Naive thymus-derived CD4-positive, alpha-beta T cell (primary cell): ENCODE results near the gene USH2A. TPM values are rescaled to one million over a fixed set of nuclear protein-coding genes. Genes with fewer than 3 reads are reported as not detected.

Experiments used
- ATAC-seq: fragments of 150-1000 bp; cut with Tn5 transposase; 2 replicates; pipeline ENCODE4 v1.10.0; 2021; ENCODE audit warnings: mild to moderate bottlenecking, moderate library complexity
- CTCF ChIA-PET: fragments of 350-600 bp; sonication (Branson Sonifier 250); formaldehyde crosslinking; loops from one replicate; lab custom pipeline; 2021; ENCODE audit warnings: antibody characterized with exemption; lab: Charles Lee
- POLR2A ChIA-PET: fragments of 350-600 bp; sonication (Branson Sonifier 250); formaldehyde crosslinking; loops from one replicate; lab custom pipeline; 2021; ENCODE audit warnings: antibody characterized with exemption, inconsistent platforms; lab: Charles Lee
- DNase-seq, 9 donors: peaks; one replicate each; pipeline versions ENCODE4 v3.0.0 to v3.0.0-alpha.2; 2020 to 2022; ENCODE audit warnings: mixed read lengths in 1 of 9
- H3K27ac ChIP-seq: one replicate; pipeline ENCODE4 v1.7.0; 2013; ENCODE audit warnings: mild to moderate bottlenecking, low read depth, low read length, moderate library complexity
- H3K27me3 ChIP-seq, 2 donors: one replicate each; pipeline ENCODE4 v1.7.0; 2013; ENCODE audit warnings: low read length in 2 of 2, mild to moderate bottlenecking in 2 of 2, moderate library complexity in 2 of 2; ENCODE audit not compliant: control insufficient read depth in 2 of 2, insufficient read depth in 2 of 2
- H3K36me3 ChIP-seq, 3 experiments: 1 replicate in 2 of 3; 2 replicates in 1 of 3; pipeline ENCODE4 v1.7.0; 2013; ENCODE audit warnings: low read length in 3 of 3, mild to moderate bottlenecking in 3 of 3, moderate library complexity in 1 of 3; ENCODE audit not compliant: insufficient read depth in 3 of 3, control insufficient read depth in 2 of 3
- H3K4me1 ChIP-seq, 2 donors: one replicate each; pipeline ENCODE4 v1.7.0; 2013; ENCODE audit warnings: low read length in 2 of 2, mild to moderate bottlenecking in 2 of 2, moderate library complexity in 1 of 2; ENCODE audit not compliant: control insufficient read depth in 2 of 2, insufficient read depth in 2 of 2
- H3K4me3 ChIP-seq: 2 replicates; pipeline ENCODE4 v1.7.0; 2013; ENCODE audit warnings: mild to moderate bottlenecking, low read length
- H3K9me3 ChIP-seq, 3 experiments: 1 replicate in 2 of 3; 2 replicates in 1 of 3; pipeline ENCODE4 v1.7.0; 2013; ENCODE audit warnings: low read length in 3 of 3; ENCODE audit not compliant: control insufficient read depth in 2 of 3
- H3K27ac Mint-ChIP-seq, 9 donors: one replicate each; pipeline ENCODE4 v1.8.0; 2020 to 2022; ENCODE audit warnings: mixed read lengths in 9 of 9, mild to moderate bottlenecking in 8 of 9, moderate library complexity in 5 of 9, inconsistent platforms in 2 of 9
- H3K27me3 Mint-ChIP-seq, 5 donors: one replicate each; pipeline ENCODE4 v1.8.0; 2021 to 2022; ENCODE audit warnings: mixed read lengths in 5 of 5, mild to moderate bottlenecking in 1 of 5
- H3K36me3 Mint-ChIP-seq, 5 donors: one replicate each; pipeline ENCODE4 v1.8.0; 2020 to 2022; ENCODE audit warnings: mixed read lengths in 5 of 5, mild to moderate bottlenecking in 3 of 5, inconsistent platforms in 1 of 5
- H3K4me1 Mint-ChIP-seq, 7 donors: one replicate each; pipeline ENCODE4 v1.8.0; 2020 to 2022; ENCODE audit warnings: mixed read lengths in 7 of 7, mild to moderate bottlenecking in 3 of 7, inconsistent platforms in 1 of 7
- H3K4me3 Mint-ChIP-seq, 10 donors: one replicate each; pipeline ENCODE4 v1.8.0; 2020 to 2022; ENCODE audit warnings: mild to moderate bottlenecking in 10 of 10, mixed read lengths in 10 of 10, moderate library complexity in 6 of 10, inconsistent platforms in 2 of 10
- H3K9me3 Mint-ChIP-seq, 11 donors: one replicate each; pipeline ENCODE4 v1.8.0; 2020 to 2022; ENCODE audit warnings: mixed read lengths in 11 of 11, mild to moderate bottlenecking in 4 of 11, inconsistent platforms in 1 of 11, moderate library complexity in 1 of 11
- intact Hi-C, 2 donors: fragments of 100-400 bp; cut with micrococcal nuclease; formaldehyde crosslinking; loops; one replicate each; pipeline ENCODE4 v1.15.1; 2023
- polyA plus RNA-seq, 2 donors: library from polyadenylated mRNA; unstranded; fragments of 300-500 nt; fragmentation: Illumina TruSeq; gene quantifications; one replicate each; pipeline ENCODE4 v1.2.3, GENCODE V29; 2021
- total RNA-seq, 6 experiments: library from RNA in 5 of 6; stranded (reverse) in 5 of 6; gene quantifications; 1 replicate in 5 of 6; 2 replicates in 1 of 6; pipeline ENCODE4 v1.2.3 and lab custom pipeline; 2021 to 2026

Gene USH2A
- total and polyA plus RNA-seq, 7 experiments from 2014 or later: not detected

GRCh38 chr1:215872658-215873057 is 550.6 kb downstream of the USH2A start:
- Mint-ChIP-seq H3K4me3 (no peak overlapping the region), H3K27me3 (no peaks in the 10 kb centered on the region), H3K36me3 (no peaks in the 10 kb centered on the region), H3K9me3 (peaks cover 0 to 11% (median 2%) of the 10 kb centered on the region in 11 donors), H3K4me1 (no peaks in the 10 kb centered on the region), H3K27ac (no peak overlapping the region)
- ATAC-seq: no peak
- H3K4me3 ChIP-seq: no peak overlapping the region
- no peaks in the 10 kb centered on the region for H3K27me3 ChIP-seq
- intact Hi-C loops: no loop called here
- H3K36me3 ChIP-seq: no peaks in the 10 kb centered on the region
- no peak overlapping the region for H3K27ac ChIP-seq
- H3K4me1 ChIP-seq: no peaks in the 10 kb centered on the region
- DNase-seq: no peak
- no peaks in the 10 kb centered on the region for H3K9me3 ChIP-seq
- ChIA-PET CTCF (no interaction called here), POLR2A (no interaction called here)

DNA sequence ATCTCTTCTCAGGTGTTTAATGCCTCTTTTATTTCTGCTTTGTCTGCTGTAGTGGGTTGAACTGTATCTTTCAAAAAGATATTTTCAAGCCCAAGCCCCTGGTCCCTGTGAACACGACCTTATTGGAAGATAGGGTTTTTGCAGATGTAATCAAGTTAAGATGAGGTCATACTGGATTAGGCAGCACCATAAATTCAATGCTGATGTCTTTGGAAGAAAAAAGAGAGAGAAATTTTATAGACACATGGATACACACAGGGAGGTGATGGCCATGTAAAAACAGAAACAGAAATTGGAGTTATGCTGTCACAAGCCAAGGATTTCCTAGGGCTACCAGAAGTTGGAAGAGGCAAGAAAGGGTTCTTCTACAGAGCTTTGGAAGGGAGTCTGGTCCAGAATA is 554.7 kb downstream of the USH2A start:
- ChIA-PET POLR2A (no interaction called here), CTCF (no interaction called here)
- no peak overlapping the region for H3K4me3 Mint-ChIP-seq
- no peaks in the 10 kb centered on the region for H3K36me3 ChIP-seq
- no peak overlapping the region for H3K4me3 ChIP-seq
- DNase-seq: no peak
- H3K27ac Mint-ChIP-seq: no peak overlapping the region
- no peaks in the 10 kb centered on the region for H3K36me3 Mint-ChIP-seq
- H3K9me3 Mint-ChIP-seq: peaks cover 0 to 13% (median 1%) of the 10 kb centered on the region in 11 donors
- no peaks in the 10 kb centered on the region for H3K4me1 ChIP-seq
- intact Hi-C loops: no loop called here
- no peaks in the 10 kb centered on the region for H3K27me3 Mint-ChIP-seq
- no peaks in the 10 kb centered on the region for H3K4me1 Mint-ChIP-seq
- H3K9me3 ChIP-seq: no peaks in the 10 kb centered on the region
- H3K27ac ChIP-seq: no peak overlapping the region
- ATAC-seq: no peak
- H3K27me3 ChIP-seq: no peaks in the 10 kb centered on the region

- Histone ChIP-seq H3K27ac (no peak overlapping the region), H3K27me3 (no peaks in the 10 kb centered on the region), H3K36me3 (no peaks in the 10 kb centered on the region), H3K4me1 (no peaks in the 10 kb centered on the region), H3K9me3 (no peaks in the 10 kb centered on the region), H3K4me3 (no peak overlapping the region)
- Mint-ChIP-seq H3K36me3 (peaks cover 0 to 3% (median 0%) of the 10 kb centered on the region in 5 donors), H3K9me3 (peaks cover 0 to 17% (median 3%) of the 10 kb centered on the region in 11 donors), H3K27ac (no peak overlapping the region), H3K4me1 (no peaks in the 10 kb centered on the region), H3K4me3 (peak overlapping the region in 1 of 10 donors; percentile 39), H3K27me3 (no peaks in the 10 kb centered on the region)
- intact Hi-C loops: no loop called here
- POLR2A ChIA-PET: no interaction called here
- ATAC-seq: no peak
- CTCF ChIA-PET: no interaction called here
- no peak for DNase-seq
Observed at GRCh38 chr1:215865060-215865459, 558.2 kb downstream of the USH2A start.

- no peaks in the 10 kb centered on the region for H3K36me3 ChIP-seq
- CTCF ChIA-PET: no interaction called here
Observed at GRCh38 chr1:215863796-215864195, 559.5 kb downstream of the USH2A start.

DNA sequence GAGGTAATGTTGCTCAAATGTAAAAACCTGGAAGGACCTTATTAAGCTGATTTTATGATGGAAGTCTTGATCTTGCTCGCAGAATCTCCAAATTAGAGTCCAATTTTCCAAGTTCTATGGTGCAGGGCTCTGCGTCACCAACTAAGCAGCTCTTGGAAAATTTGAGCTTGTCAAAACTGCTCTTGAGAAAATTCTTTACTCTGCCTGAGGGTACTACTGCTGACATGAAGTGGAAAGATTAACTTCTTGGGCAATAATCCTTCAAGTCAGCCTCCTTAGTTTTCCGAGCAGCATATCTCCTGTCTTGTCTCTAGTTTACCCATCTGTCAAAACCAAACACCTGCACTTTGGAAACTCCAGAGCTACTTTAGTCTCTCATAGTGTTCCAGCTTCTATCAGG is 562.4 kb downstream of the USH2A start:
- ChIA-PET POLR2A (no interaction called here), CTCF (no interaction called here)
- peaks cover 0 to 30% (median 7%) of the 10 kb centered on the region in 11 donors for H3K9me3 Mint-ChIP-seq
- Histone ChIP-seq H3K4me3 (no peak overlapping the region), H3K27me3 (no peaks in the 10 kb centered on the region), H3K36me3 (no peaks in the 10 kb centered on the region), H3K9me3 (no peaks in the 10 kb centered on the region), H3K27ac (no peak overlapping the region), H3K4me1 (no peaks in the 10 kb centered on the region)
- H3K27ac Mint-ChIP-seq: no peak overlapping the region
- H3K36me3 Mint-ChIP-seq: peaks cover 0 to 3% (median 0%) of the 10 kb centered on the region in 5 donors
- ATAC-seq (no peak), DNase-seq (no peak)
- intact Hi-C loops: no loop called here
- H3K27me3 Mint-ChIP-seq: no peaks in the 10 kb centered on the region
- no peaks in the 10 kb centered on the region for H3K4me1 Mint-ChIP-seq
- H3K4me3 Mint-ChIP-seq: no peak overlapping the region

More at GRCh38 chr1:215863796-215864195, 559.5 kb downstream of the USH2A start:
- intact Hi-C loops: no loop called here
- Mint-ChIP-seq H3K4me3 (no peak overlapping the region), H3K27me3 (no peaks in the 10 kb centered on the region), H3K36me3 (peaks cover 0 to 3% (median 0%) of the 10 kb centered on the region in 5 donors), H3K9me3 (peaks cover 0 to 17% (median 3%) of the 10 kb centered on the region in 11 donors), H3K27ac (no peak overlapping the region), H3K4me1 (no peaks in the 10 kb centered on the region)
- POLR2A ChIA-PET: no interaction called here
- H3K4me1 ChIP-seq: no peaks in the 10 kb centered on the region
- no peak for DNase-seq
- no peak overlapping the region for H3K27ac ChIP-seq
- no peak for ATAC-seq
- H3K4me3 ChIP-seq: no peak overlapping the region
- H3K27me3 ChIP-seq: no peaks in the 10 kb centered on the region
- no peaks in the 10 kb centered on the region for H3K9me3 ChIP-seq

GRCh38 chr1:215857317-215857716 is 565.9 kb downstream of the USH2A start:
- peaks cover 3 to 29% (median 12%) of the 10 kb centered on the region in 11 donors for H3K9me3 Mint-ChIP-seq
- intact Hi-C loops: no loop called here

GRCh38 chr1:215845234-215845891 is 577.9 kb downstream of the USH2A start:
- Mint-ChIP-seq H3K27ac (no peak overlapping the region), H3K4me3 (no peak overlapping the region), H3K9me3 (peaks cover 0 to 22% (median 6%) of the 10 kb centered on the region in 11 donors), H3K27me3 (no peaks in the 10 kb centered on the region), H3K36me3 (no peaks in the 10 kb centered on the region), H3K4me1 (no peaks in the 10 kb centered on the region)
- no peaks in the 10 kb centered on the region for H3K27me3 ChIP-seq
- POLR2A ChIA-PET: no interaction called here
- no peak for DNase-seq
- intact Hi-C loops: no loop called here
- H3K36me3 ChIP-seq: no peaks in the 10 kb centered on the region
- ATAC-seq: no peak
- no peak overlapping the region for H3K27ac ChIP-seq
- no peaks in the 10 kb centered on the region for H3K9me3 ChIP-seq
- CTCF ChIA-PET: no interaction called here
- no peaks in the 10 kb centered on the region for H3K4me1 ChIP-seq
- no peak overlapping the region for H3K4me3 ChIP-seq

More at GRCh38 chr1:215857317-215857716, 565.9 kb downstream of the USH2A start:
- Mint-ChIP-seq H3K4me1 (no peaks in the 10 kb centered on the region), H3K36me3 (peaks cover 0 to 3% (median 0%) of the 10 kb centered on the region in 5 donors), H3K27ac (no peak overlapping the region), H3K4me3 (no peak overlapping the region), H3K27me3 (no peaks in the 10 kb centered on the region)
- Histone ChIP-seq H3K27ac (no peak overlapping the region), H3K36me3 (no peaks in the 10 kb centered on the region), H3K27me3 (no peaks in the 10 kb centered on the region), H3K4me3 (no peak overlapping the region), H3K4me1 (no peaks in the 10 kb centered on the region), H3K9me3 (no peaks in the 10 kb centered on the region)
- ChIA-PET CTCF (no interaction called here), POLR2A (no interaction called here)
- DNase-seq (no peak), ATAC-seq (no peak)
